COR-L47 (cell line): ENCODE data around the gene LAMTOR2.

Experiments used
- DNase-seq: peaks from one replicate; lab custom pipeline; 2025; lab: John Stamatoyannopoulos, UW

LAMTOR2 gene

GRCh38 chr1:156099282-156099681, 44.7 kb downstream of the LAMTOR2 start:
- no peak for DNase-seq

DNA sequence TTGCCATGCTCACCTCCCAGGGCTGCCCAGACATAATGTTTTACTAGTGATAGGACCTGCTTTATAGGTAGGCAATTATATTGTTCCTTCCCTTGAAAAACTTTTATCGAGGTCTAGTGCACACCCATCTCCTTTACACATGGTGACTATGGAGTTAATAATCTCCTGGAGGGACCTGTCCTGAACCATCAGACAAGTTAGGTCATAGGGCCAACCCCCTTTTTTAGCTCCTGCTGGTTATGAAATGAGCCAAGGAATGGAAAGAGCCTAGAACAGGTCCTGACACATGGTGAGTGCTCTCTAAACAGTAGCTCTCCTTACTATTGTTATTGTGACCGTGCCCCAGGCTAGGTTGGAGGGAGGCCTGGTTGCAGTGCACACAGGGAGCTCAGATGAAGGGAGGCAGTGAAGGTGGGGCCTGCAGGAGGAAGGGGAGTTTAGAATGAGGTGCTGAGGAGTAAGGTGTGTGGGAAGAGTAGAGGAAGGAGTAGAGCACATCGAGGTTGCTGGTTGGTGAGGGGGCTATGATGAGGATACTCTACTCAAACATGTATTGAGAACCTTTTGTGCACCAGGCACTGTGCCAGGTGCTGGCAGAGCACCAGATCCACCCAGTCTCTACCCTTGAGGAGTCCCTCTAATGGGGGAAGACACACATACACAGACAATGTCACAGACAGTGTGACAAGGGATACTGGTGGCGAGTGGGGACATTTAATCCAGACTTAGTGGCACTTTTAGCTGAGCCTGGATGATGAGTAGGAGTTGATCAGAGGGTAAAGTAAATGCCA, 45.8 kb downstream of the LAMTOR2 start:
- DNase-seq = peak; percentile 24

GRCh38 chr1:156101880-156102279, 47.3 kb downstream of the LAMTOR2 start:
- no peak for DNase-seq

DNA sequence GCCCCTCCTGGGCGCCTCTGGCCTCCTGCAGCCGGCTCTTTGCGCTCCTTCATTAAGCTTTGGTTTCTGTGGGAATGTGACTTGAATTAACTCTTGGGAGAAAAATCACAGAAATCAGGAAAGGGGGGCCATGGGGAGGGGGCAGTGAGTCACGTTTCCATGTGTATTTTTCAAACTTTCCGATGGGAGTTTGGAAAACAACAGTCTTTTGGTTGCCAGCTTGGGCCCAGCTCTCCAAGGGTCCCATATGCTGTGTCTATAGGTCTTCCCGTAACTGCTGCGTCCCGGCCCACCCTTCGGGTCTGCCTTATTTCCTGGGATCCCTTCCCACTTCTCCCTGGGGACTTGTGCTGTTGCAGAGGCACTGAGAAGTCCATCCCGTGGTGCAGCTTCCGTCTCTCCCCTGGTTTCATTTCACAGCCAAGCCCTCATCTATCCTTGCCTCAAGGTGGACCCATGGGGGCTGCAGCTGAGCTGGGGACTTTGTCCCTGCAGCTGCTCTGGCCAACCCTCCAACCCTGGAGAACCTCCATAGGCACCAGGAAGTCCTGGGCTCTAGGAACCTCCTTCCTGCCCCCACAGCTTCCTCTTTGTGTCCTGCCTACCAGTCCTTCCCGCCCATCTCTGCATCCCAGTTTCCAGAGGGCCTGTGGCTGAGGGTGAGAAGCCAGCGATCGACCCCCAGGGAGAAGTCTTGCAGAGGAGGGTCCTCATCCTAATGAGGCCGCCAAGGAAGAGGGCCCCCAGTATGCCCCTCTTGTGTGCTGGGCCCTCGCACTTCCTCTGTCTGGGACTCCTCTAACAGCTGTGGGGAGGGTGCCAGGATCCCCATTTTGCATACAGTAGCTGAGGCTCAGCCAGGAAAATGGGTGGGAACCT, 48.3 kb downstream of the LAMTOR2 start:
- no peak for DNase-seq

GRCh38 chr1:156103521-156103947, 49.0 kb downstream of the LAMTOR2 start:
- no peak for DNase-seq

GRCh38 chr1:156104065-156104810, 49.7 kb downstream of the LAMTOR2 start:
- DNase-seq = peak; percentile 77

- no peak for DNase-seq
Observed at GRCh38 chr1:156104861-156105832, 50.6 kb downstream of the LAMTOR2 start.

- no peak for DNase-seq
Observed at GRCh38 chr1:156106624-156107488, 52.3 kb downstream of the LAMTOR2 start.

DNA sequence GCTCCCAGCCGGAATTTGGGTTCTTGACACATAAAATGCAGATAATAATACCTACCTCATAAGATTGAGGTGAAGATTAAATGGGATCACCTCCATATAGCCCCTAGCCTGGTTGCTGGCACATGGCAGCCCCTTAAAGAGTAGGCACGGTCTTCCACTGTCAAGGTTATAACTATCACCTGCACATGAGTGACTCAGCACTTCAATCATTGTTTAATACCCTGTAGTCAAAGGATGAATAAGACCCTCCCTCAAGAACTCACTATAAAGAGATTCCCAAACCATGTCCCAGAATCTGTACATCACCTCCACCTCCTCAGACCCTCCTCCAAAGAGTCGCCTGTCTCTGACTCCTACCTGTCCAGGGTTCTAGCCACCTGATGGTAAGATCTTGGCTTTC, 53.5 kb downstream of the LAMTOR2 start:
- no peak for DNase-seq
